BE2C (cell line): ENCODE measurements around the gene CTSW.

Experiments used
- DNase-seq: peaks from one replicate; pipeline ENCODE4 v3.0.0-alpha.2; 2020
- H3K27me3 ChIP-seq: fragments of 250-450 bp; sonication (Bioruptor Pico); 2 replicates; pipeline ENCODE4 v1.5.1; 2020; ENCODE audit warnings: mild to moderate bottlenecking
- H3K36me3 ChIP-seq: fragments of 250-450 bp; sonication (Bioruptor Pico); 2 replicates; pipeline ENCODE4 v1.5.1; 2020; ENCODE audit warnings: mild to moderate bottlenecking
- H3K4me1 ChIP-seq: fragments of 250-450 bp; sonication (Bioruptor Pico); 2 replicates; pipeline ENCODE4 v1.5.1; 2020
- H3K4me3 ChIP-seq: 2 replicates; pipeline ENCODE4 v1.5.1; 2011; ENCODE audit warnings: low read depth, low read length
- H3K9me3 ChIP-seq: fragments of 250-450 bp; sonication (Bioruptor Pico); 2 replicates; pipeline ENCODE4 v1.5.1; 2020
- TF ChIP-seq, protein P1 (sequence below): IDR thresholded peaks from 2 replicates; pipeline ENCODE4 v1.5.1; 2012; ENCODE audit warnings: mild to moderate bottlenecking, low read depth, low read length

Gene CTSW

DNA sequence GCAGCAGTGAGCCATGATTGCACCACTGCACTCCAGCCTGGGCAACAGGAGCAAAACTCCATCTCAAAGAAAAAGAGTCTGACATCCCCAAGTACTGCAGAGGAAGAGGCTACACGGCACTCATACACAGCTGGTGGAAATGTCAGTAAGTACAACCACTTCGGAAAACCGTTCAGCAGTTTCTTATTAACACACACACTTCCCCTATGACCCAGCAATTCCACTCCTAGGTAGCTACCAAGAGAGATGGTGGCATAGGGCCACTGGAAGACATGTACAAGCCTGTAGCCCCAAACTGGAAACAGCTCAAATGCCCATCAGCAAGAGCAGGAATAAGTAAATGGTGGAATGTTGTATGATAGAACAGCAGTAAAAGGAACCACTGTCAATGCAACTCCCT, 42.9 kb downstream of the CTSW start:
- no peak for DNase-seq
- Histone ChIP-seq H3K27me3 (no peaks in the 10 kb centered on the region), H3K4me3 (no peak overlapping the region), H3K36me3 (no peaks in the 10 kb centered on the region), H3K4me1 (no peaks in the 10 kb centered on the region), H3K9me3 (no peaks in the 10 kb centered on the region)
- TF ChIP-seq, protein P1, sequence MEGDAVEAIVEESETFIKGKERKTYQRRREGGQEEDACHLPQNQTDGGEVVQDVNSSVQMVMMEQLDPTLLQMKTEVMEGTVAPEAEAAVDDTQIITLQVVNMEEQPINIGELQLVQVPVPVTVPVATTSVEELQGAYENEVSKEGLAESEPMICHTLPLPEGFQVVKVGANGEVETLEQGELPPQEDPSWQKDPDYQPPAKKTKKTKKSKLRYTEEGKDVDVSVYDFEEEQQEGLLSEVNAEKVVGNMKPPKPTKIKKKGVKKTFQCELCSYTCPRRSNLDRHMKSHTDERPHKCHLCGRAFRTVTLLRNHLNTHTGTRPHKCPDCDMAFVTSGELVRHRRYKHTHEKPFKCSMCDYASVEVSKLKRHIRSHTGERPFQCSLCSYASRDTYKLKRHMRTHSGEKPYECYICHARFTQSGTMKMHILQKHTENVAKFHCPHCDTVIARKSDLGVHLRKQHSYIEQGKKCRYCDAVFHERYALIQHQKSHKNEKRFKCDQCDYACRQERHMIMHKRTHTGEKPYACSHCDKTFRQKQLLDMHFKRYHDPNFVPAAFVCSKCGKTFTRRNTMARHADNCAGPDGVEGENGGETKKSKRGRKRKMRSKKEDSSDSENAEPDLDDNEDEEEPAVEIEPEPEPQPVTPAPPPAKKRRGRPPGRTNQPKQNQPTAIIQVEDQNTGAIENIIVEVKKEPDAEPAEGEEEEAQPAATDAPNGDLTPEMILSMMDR: no peak

DNA sequence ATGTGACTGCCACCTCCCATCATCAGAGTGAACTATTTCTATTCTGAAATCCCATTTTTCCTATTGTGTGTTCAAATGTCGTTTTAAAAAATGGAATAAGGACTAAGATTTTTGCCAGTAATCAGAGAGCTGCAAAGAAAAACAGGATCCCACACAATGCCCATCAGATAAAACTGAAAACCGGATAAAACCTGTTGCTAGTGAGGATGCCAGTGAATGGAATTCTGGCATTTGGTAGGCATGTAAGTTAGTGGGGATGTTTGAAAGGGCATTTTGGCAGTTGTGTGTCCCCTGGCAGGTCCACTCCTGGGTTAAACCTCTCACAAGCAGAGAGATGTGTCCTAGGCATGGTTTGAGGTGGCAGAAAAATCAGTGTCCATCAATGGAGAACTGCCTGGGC, 45.8 kb downstream of the CTSW start:
- Histone ChIP-seq H3K4me3 (no peak overlapping the region), H3K9me3 (no peaks in the 10 kb centered on the region), H3K27me3 (no peaks in the 10 kb centered on the region), H3K4me1 (no peaks in the 10 kb centered on the region), H3K36me3 (no peaks in the 10 kb centered on the region)
- TF ChIP-seq, protein P1: no peak
- no peak for DNase-seq

DNA sequence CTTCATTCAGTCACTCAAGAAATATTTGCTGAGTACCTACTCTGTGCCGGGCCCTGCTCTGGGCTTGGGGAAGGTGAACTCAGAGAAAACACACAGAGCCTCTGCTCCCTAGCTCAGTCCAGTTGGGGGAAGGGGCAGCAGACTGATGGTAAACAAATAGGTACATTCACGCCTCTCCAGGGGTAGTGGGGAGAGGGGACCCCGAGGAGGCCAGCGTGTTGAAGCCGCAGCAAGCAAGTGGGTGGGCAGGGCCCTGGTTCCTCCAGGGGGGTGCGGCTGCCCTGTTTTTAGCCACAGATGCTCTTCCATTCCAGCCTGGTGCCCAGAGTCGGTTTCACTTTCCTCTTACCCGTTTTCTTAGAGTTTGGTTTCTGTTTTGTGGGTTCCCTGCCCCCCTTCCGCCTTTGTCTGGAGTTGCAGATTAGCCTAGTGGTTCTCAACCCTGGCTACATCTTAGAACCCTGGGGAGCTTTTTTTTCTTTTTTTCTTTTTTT, 48.3 kb downstream of the CTSW start:
- Histone ChIP-seq H3K4me1 (no peaks in the 10 kb centered on the region), H3K36me3 (no peaks in the 10 kb centered on the region), H3K27me3 (no peaks in the 10 kb centered on the region), H3K4me3 (no peak overlapping the region), H3K9me3 (no peaks in the 10 kb centered on the region)
- TF ChIP-seq, protein P1: no peak
- DNase-seq: no peak

- Histone ChIP-seq H3K4me3 (no peak overlapping the region), H3K36me3 (no peaks in the 10 kb centered on the region), H3K27me3 (no peaks in the 10 kb centered on the region), H3K9me3 (no peaks in the 10 kb centered on the region), H3K4me1 (no peaks in the 10 kb centered on the region)
- DNase-seq: no peak
- TF ChIP-seq, protein P1: no peak
These were observed 49.0 kb downstream of the CTSW start for GRCh38 chr11:65928667-65929066.

- no peak for DNase-seq
- TF ChIP-seq, protein P1: no peak
These were observed 52.3 kb downstream of the CTSW start for GRCh38 chr11:65931773-65932557.

DNA sequence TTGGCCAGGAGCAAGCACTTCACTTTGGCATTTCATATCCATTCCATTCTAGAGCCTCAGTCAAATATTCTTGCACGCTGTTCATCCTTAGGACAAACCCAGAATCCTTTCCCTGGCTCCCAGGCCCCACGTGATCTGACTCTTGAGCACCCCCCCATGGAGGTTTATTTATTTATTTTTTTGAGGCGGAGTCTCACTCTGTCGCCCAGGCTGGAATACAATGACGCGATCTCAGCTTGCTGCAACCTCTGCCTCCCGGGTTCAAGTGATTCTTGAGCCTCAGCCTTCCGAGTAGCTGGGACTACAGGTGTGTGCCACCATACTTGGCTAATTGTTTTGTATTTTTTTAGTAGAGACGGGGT, 52.9 kb downstream of the CTSW start:
- no peak for DNase-seq
- Histone ChIP-seq H3K4me3 (no peak overlapping the region), H3K27me3 (no peaks in the 10 kb centered on the region), H3K4me1 (no peaks in the 10 kb centered on the region), H3K36me3 (no peaks in the 10 kb centered on the region), H3K9me3 (no peaks in the 10 kb centered on the region)
- TF ChIP-seq, protein P1: 0 out of 2 replicates have a peak, but pooled peaks have one; percentile 3

More at GRCh38 chr11:65931773-65932557, 52.3 kb downstream of the CTSW start:
- Histone ChIP-seq H3K27me3 (no peaks in the 10 kb centered on the region), H3K36me3 (no peaks in the 10 kb centered on the region), H3K4me3 (no peak overlapping the region), H3K4me1 (no peaks in the 10 kb centered on the region), H3K9me3 (no peaks in the 10 kb centered on the region)
